Measurements from ENCODE around the gene PCDHGB5. TPM values are rescaled to one million over a fixed set of nuclear protein-coding genes. Genes with fewer than 3 reads are reported as not detected.
"Not testable (repeated sequence)": the region's sequence is repeated elsewhere in the genome, so short reads cannot be mapped to it uniquely, and the experiment has no call there.

PCDHGB5 gene
- total RNA-seq, 1 donor from 2014 or later, result 9.3 TPM

- no peak overlapping the region for H3K4me3 Mint-ChIP-seq (ENCODE audit: unreplicated experiment)
- H3K27ac Mint-ChIP-seq (ENCODE audit: unreplicated experiment), result peak overlapping the region; percentile 12
- peaks cover 57% of the 10 kb centered on the region for H3K9me3 Mint-ChIP-seq (ENCODE audit: unreplicated experiment)
- H3K36me3 Mint-ChIP-seq (ENCODE audit: unreplicated experiment), result peaks cover 88% of the 10 kb centered on the region
- TF ChIP-seq CTCF (IDR thresholded peaks at IDR 0.05; ENCODE audit: partially characterized antibody, unreplicated experiment), result no peak
- no peak for DNase-seq
- H3K27me3 Mint-ChIP-seq (ENCODE audit: unreplicated experiment), result peaks cover 23% of the 10 kb centered on the region
- no peaks in the 10 kb centered on the region for H3K4me1 Mint-ChIP-seq (ENCODE audit: low read depth, unreplicated experiment)
These were observed 25.1 kb downstream of the PCDHGB5 start for GRCh38 chr5:141422742-141423291.

GRCh38 chr5:141427783-141428426 is 30.2 kb downstream of the PCDHGB5 start:
- Mint-ChIP-seq H3K9me3 (ENCODE audit: unreplicated experiment) (peaks cover 47% of the 10 kb centered on the region), H3K4me3 (ENCODE audit: unreplicated experiment) (peak overlapping the region; percentile 20), H3K27ac (ENCODE audit: unreplicated experiment) (no peak overlapping the region), H3K36me3 (ENCODE audit: unreplicated experiment) (peaks cover 83% of the 10 kb centered on the region), H3K27me3 (ENCODE audit: unreplicated experiment) (peaks cover 12% of the 10 kb centered on the region), H3K4me1 (ENCODE audit: low read depth, unreplicated experiment) (no peaks in the 10 kb centered on the region)
- no peak for DNase-seq
- TF ChIP-seq CTCF (IDR thresholded peaks at IDR 0.05; ENCODE audit: partially characterized antibody, unreplicated experiment), result no peak

GRCh38 chr5:141430332-141431113 is 32.8 kb downstream of the PCDHGB5 start, which contains the start of gene PCDHGA12:
Gene PCDHGA12 (plus strand): TSS chr5:141430507. CDS start chr5:141430760, 253 bp downstream.
- H3K9me3 Mint-ChIP-seq (ENCODE audit: unreplicated experiment), result peaks cover 45% of the 10 kb centered on the region
- TF ChIP-seq CTCF (IDR thresholded peaks at IDR 0.05; ENCODE audit: partially characterized antibody, unreplicated experiment), result no peak
- H3K27me3 Mint-ChIP-seq (ENCODE audit: unreplicated experiment), result peaks cover 14% of the 10 kb centered on the region
- H3K27ac Mint-ChIP-seq (ENCODE audit: unreplicated experiment), result no peak within 1 kb of the TSS
- no peak within 1 kb of the TSS for H3K4me3 Mint-ChIP-seq (ENCODE audit: unreplicated experiment)
- peaks cover 74% of the 10 kb centered on the region for H3K36me3 Mint-ChIP-seq (ENCODE audit: unreplicated experiment)
- no peak for DNase-seq
- H3K4me1 Mint-ChIP-seq (ENCODE audit: low read depth, unreplicated experiment), result no peaks in the 10 kb centered on the region

GRCh38 chr5:141431286-141431685 is 33.5 kb downstream of the PCDHGB5 start:
- no peak overlapping the region for H3K4me3 Mint-ChIP-seq (ENCODE audit: unreplicated experiment)
- H3K36me3 Mint-ChIP-seq (ENCODE audit: unreplicated experiment), result peaks cover 71% of the 10 kb centered on the region
- H3K27ac Mint-ChIP-seq (ENCODE audit: unreplicated experiment), result no peak overlapping the region
- no peaks in the 10 kb centered on the region for H3K4me1 Mint-ChIP-seq (ENCODE audit: low read depth, unreplicated experiment)
- H3K9me3 Mint-ChIP-seq (ENCODE audit: unreplicated experiment), result peaks cover 45% of the 10 kb centered on the region
- H3K27me3 Mint-ChIP-seq (ENCODE audit: unreplicated experiment), result peaks cover 14% of the 10 kb centered on the region
- TF ChIP-seq CTCF (IDR thresholded peaks at IDR 0.05; ENCODE audit: partially characterized antibody, unreplicated experiment), result no peak
- DNase-seq, result no peak

GRCh38 chr5:141432308-141432707 is 34.6 kb downstream of the PCDHGB5 start:
- H3K27ac Mint-ChIP-seq (ENCODE audit: unreplicated experiment); H3K4me1 Mint-ChIP-seq (ENCODE audit: low read depth, unreplicated experiment): not testable (repeated sequence)
- H3K36me3 Mint-ChIP-seq (ENCODE audit: unreplicated experiment), result peaks cover 67% of the 10 kb centered on the region

GRCh38 chr5:141432726-141433125 is 35.0 kb downstream of the PCDHGB5 start:
- H3K36me3 Mint-ChIP-seq (ENCODE audit: unreplicated experiment), result peaks cover 63% of the 10 kb centered on the region
- DNase-seq; H3K4me3 Mint-ChIP-seq (ENCODE audit: unreplicated experiment); H3K4me1 Mint-ChIP-seq (ENCODE audit: low read depth, unreplicated experiment): not testable (repeated sequence)
- H3K27ac Mint-ChIP-seq (ENCODE audit: unreplicated experiment), result peak overlapping the region; percentile 28
- peaks cover 14% of the 10 kb centered on the region for H3K27me3 Mint-ChIP-seq (ENCODE audit: unreplicated experiment)
- peaks cover 37% of the 10 kb centered on the region for H3K9me3 Mint-ChIP-seq (ENCODE audit: unreplicated experiment)

More at GRCh38 chr5:141432308-141432707, 34.6 kb downstream of the PCDHGB5 start:
- not testable (repeated sequence) for DNase-seq; H3K4me3 Mint-ChIP-seq (ENCODE audit: unreplicated experiment)
- H3K27me3 Mint-ChIP-seq (ENCODE audit: unreplicated experiment), result peaks cover 14% of the 10 kb centered on the region
- H3K9me3 Mint-ChIP-seq (ENCODE audit: unreplicated experiment), result peaks cover 37% of the 10 kb centered on the region
